Prostate gland (tissue), 2 donors: Measurements from ENCODE around the gene PDS5B. TPM values are rescaled to one million over a fixed set of nuclear protein-coding genes. Genes with fewer than 3 reads are reported as not detected.

Source experiments
- DNase-seq: peaks from one replicate; pipeline ENCODE4 v3.0.0-alpha.2; 2019; ENCODE audit warnings: low spot score
- H3K27ac ChIP-seq, 2 donors: fragments of 200-600 bp; sonication (generic); 2 replicates each; pipeline ENCODE4 v1.5.1; 2017 to 2019
- H3K27me3 ChIP-seq: fragments of 200-600 bp; sonication (generic); replicated peaks from 2 replicates; pipeline ENCODE4 v1.5.1; 2019; ENCODE audit not compliant: insufficient read depth
- H3K36me3 ChIP-seq, 2 donors: fragments of 200-600 bp; sonication (generic); 1 replicate in 1 of 2; 2 replicates in 1 of 2; pipeline versions ENCODE4 v1.5.1 to v1.8.1; 2017 to 2019
- H3K4me1 ChIP-seq: fragments of 200-600 bp; sonication (generic); replicated peaks from 2 replicates; pipeline ENCODE4 v1.5.1; 2019
- H3K4me3 ChIP-seq, 2 donors: fragments of 200-600 bp; sonication (generic); 2 replicates each; pipeline ENCODE4 v1.5.1; 2017 to 2019
- H3K9me3 ChIP-seq: fragments of 200-600 bp; sonication (generic); 2 replicates; pipeline ENCODE4 v1.5.1; 2017
- POLR2A ChIP-seq: fragments of 450-650 bp; IDR thresholded peaks from one replicate; pipeline ENCODE4 v1.6.1; 2016; ENCODE audit warnings: antibody characterized with exemption, mild to moderate bottlenecking
- POLR2AphosphoS5 ChIP-seq: sonication (generic); formaldehyde crosslinking; IDR thresholded peaks from one replicate; pipeline ENCODE4 v1.6.1; 2017; ENCODE audit warnings: antibody characterized with exemption
- WGBS: methylation state at CpG from one replicate; pipeline ENCODE4 v1.1.5; 2018; 5-methylcytosine and 5-hydroxymethylcytosine counted together
- intact Hi-C: fragments of 100-400 bp; cut with DNase I; formaldehyde crosslinking; loops from one replicate; pipeline ENCODE4 v1.14.2; 2022
- total RNA-seq, 2 donors: library from RNA; depleted of rRNA; stranded (reverse); fragments of >200 nt; gene quantifications; one replicate each; pipeline ENCODE4 v1.1.0, GENCODE V29; 2016
- TF ChIP-seq, protein P1 (sequence below), 4 experiments: fragments of 200-600 bp in 2 of 4; fragments of 450-650 bp in 2 of 4; sonication (generic) in 2 of 4; IDR thresholded peaks; 1 replicate in 3 of 4; 2 replicates in 1 of 4; pipeline ENCODE4 v1.5.1; 2016 to 2019; ENCODE audit warnings: antibody characterized with exemption in 4 of 4, mild to moderate bottlenecking in 2 of 4, moderate library complexity in 2 of 4

PDS5B gene
- total RNA-seq, 2 donors from 2014 or later = 37.0 to 63.3 TPM

DNA sequence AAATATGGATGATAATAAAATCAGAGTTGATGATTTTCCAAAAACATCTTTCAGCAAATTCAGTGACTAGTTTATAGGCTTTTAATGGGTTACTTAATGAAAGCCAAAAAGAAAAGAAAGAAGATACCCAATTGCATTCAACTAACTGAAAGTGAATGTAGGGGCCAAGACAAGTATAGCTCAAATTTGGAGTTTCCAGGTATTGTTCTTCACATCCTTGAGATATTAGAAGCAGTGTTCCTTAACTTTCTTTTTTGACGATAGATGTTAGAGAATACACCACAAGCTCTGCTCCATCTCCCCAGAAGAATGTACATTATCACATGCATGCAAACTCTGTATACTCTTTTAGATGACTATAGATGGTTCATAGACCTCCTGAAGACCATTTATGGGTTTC is 43.6 kb downstream of the PDS5B start:
- Histone ChIP-seq H3K27ac (no peak overlapping the region), H3K36me3 (no peaks in the 10 kb centered on the region), H3K4me1 (peaks cover 11% of the 10 kb centered on the region), H3K9me3 (no peaks in the 10 kb centered on the region), H3K27me3 (no peaks in the 10 kb centered on the region), H3K4me3 (no peak overlapping the region)
- intact Hi-C loops = no loop called here
- DNase-seq = no peak
- no peak for TF ChIP-seq POLR2AphosphoS5
- no peak for TF ChIP-seq POLR2A
- TF ChIP-seq, protein P1, sequence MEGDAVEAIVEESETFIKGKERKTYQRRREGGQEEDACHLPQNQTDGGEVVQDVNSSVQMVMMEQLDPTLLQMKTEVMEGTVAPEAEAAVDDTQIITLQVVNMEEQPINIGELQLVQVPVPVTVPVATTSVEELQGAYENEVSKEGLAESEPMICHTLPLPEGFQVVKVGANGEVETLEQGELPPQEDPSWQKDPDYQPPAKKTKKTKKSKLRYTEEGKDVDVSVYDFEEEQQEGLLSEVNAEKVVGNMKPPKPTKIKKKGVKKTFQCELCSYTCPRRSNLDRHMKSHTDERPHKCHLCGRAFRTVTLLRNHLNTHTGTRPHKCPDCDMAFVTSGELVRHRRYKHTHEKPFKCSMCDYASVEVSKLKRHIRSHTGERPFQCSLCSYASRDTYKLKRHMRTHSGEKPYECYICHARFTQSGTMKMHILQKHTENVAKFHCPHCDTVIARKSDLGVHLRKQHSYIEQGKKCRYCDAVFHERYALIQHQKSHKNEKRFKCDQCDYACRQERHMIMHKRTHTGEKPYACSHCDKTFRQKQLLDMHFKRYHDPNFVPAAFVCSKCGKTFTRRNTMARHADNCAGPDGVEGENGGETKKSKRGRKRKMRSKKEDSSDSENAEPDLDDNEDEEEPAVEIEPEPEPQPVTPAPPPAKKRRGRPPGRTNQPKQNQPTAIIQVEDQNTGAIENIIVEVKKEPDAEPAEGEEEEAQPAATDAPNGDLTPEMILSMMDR (IDR thresholded peaks at IDR 0.05) = no peak
- WGBS = 86% methylated on average over 1 of the region's 1 CpG

DNA sequence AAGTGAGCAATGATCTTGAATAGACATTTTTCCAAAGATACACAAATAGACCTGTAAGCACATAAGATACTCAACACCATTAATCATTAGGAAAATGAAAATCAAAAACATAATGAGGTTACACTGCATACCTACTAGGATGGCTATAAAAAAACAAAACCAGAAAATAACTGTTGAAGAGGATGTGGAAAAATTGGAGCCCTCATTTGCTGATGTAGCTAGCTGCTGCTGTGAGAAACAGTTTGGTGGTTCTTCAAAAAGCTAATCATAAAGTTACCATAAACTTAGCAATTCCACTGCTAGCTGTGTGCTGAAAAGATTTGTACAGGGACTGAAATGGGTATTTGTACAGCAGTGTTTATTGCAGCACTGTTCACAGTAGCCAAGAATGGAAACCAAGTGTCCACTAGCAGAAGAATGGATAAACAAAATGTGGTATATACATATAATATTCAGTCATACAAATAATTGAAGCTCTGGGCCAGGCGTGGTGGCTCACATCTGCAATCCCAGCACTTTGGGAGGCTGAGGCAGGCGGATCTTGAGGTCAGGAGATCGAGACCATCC is 46.2 kb downstream of the PDS5B start:
- WGBS = 87% methylated on average over 3 of the region's 3 CpGs
- Histone ChIP-seq H3K4me3 (no peak overlapping the region), H3K27ac (no peak overlapping the region), H3K27me3 (no peaks in the 10 kb centered on the region), H3K36me3 (no peaks in the 10 kb centered on the region), H3K4me1 (peaks cover 11% of the 10 kb centered on the region), H3K9me3 (no peaks in the 10 kb centered on the region)
- intact Hi-C loops = no loop called here
- TF ChIP-seq POLR2A (no peak), POLR2AphosphoS5 (no peak)
- TF ChIP-seq, protein P1 (IDR thresholded peaks at IDR 0.05) = no peak
- DNase-seq = no peak

DNA sequence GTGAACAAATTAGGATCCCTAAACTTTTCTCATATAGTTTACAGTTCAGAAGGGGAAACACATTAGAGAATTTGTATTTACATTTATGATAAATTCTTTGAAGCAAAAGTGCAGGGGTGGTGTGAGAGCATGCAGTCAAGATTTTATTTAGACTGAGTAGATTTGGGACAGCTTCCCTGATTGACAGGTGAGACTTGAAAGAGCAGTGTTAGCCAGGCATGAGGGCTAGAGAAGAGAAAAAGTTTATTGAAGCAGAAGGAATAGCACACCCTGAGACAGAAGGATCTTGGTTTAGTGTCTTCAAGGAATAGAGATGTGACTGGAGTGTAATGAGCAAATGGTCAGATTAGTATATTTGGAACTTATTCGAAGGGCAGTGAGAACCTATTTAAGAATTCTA is 50.5 kb downstream of the PDS5B start:
- WGBS = 90% methylated on average over 1 of the region's 1 CpG

DNA sequence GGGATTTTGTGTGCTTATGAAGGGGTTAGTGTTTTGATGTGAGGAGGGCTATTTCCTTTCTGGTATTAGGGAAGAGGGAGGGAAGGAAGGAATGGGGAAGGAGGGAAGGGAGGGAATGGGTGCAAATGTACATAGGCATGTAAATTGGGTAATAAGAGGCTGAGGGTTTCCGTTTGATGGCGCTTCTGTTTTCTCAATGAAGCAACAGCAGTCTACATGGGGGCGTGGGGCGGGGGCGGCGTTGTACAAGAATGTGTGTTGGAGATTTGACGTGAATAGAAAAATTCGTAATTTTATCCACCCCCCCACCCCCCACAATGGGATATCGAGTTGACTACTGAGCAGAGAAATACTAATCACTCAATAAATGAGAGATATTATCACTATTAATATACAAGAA is 52.5 kb downstream of the PDS5B start:
- no peaks in the 10 kb centered on the region for H3K9me3 ChIP-seq
- TF ChIP-seq POLR2AphosphoS5 (no peak), POLR2A (no peak)
- TF ChIP-seq, protein P1 (IDR thresholded peaks at IDR 0.05) = no peak
- H3K4me1 ChIP-seq = peaks cover 5% of the 10 kb centered on the region
- H3K36me3 ChIP-seq = no peaks in the 10 kb centered on the region
- WGBS = 73% methylated on average over 9 of the region's 9 CpGs
- H3K27ac ChIP-seq = no peak overlapping the region
- intact Hi-C loops = loop anchor here (1.0 kb wide), 1 partner anchor 51 kb away; no protein-coding TSS in a partner anchor
- H3K4me3 ChIP-seq = no peak overlapping the region
- H3K27me3 ChIP-seq = no peaks in the 10 kb centered on the region
- no peak for DNase-seq

More for the DNA sequence above, 50.5 kb downstream of the PDS5B start:
- peaks cover 11% of the 10 kb centered on the region for H3K4me1 ChIP-seq
- no peaks in the 10 kb centered on the region for H3K9me3 ChIP-seq
- H3K36me3 ChIP-seq = no peaks in the 10 kb centered on the region
- TF ChIP-seq, protein P1 (IDR thresholded peaks at IDR 0.05) = no peak
- TF ChIP-seq POLR2A (no peak), POLR2AphosphoS5 (no peak)
- no peak for DNase-seq
- no peak overlapping the region for H3K4me3 ChIP-seq
- no peaks in the 10 kb centered on the region for H3K27me3 ChIP-seq
- no peak overlapping the region for H3K27ac ChIP-seq
- intact Hi-C loops = no loop called here

DNA sequence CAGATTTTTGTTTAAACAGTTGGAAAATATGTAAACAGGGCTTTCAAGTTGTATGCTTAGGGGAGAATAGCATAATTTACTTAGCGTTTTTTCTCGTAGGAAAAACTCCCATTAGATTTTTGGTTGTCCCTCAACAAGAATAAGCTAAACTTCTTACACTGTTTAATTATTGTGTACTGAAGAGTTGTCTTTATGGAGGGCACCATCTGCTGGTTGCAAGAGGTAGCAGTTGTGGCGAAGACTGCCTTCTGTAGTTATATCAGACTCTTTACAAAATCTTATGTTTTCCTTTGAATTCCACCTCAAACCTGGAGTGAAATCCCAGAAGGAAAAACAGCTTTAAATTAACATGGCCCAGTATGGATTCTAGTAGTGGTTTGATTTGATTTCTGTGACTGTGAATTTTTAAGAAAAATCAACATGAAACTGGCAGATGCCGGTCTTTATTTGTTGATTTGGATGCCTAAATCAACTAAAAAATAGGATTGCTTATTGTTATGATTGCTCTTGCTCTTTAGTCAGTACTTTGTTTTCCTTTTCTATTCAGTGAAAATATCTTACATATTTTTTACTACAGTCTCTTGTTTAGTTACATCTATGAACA is 53.4 kb downstream of the PDS5B start:
- H3K27me3 ChIP-seq = no peaks in the 10 kb centered on the region
- H3K27ac ChIP-seq = no peak overlapping the region
- H3K4me3 ChIP-seq = no peak overlapping the region
- DNase-seq = peak; percentile 55
- intact Hi-C loops = loop anchor here (1.0 to 10.0 kb wide), 2 partner anchors 52 to 1085 kb away; no protein-coding TSS in a partner anchor
- H3K9me3 ChIP-seq = no peaks in the 10 kb centered on the region
- TF ChIP-seq, protein P1 (IDR thresholded peaks at IDR 0.05) = peak in 3 of 4 experiments; percentile 70 to 74 (median 72)
- no peak for TF ChIP-seq POLR2A
- peak; percentile 38 for TF ChIP-seq POLR2AphosphoS5
- no peaks in the 10 kb centered on the region for H3K36me3 ChIP-seq
- H3K4me1 ChIP-seq = no peaks in the 10 kb centered on the region
- WGBS = 42% methylated on average over 4 of the region's 4 CpGs
